K562 (cell line): ENCODE data around the gene EXOG. TPM values are rescaled to one million over a fixed set of nuclear protein-coding genes. Genes with fewer than 3 reads are reported as not detected.

Source experiments
- ATAC-seq: fragments of 200-7000 bp; cut with Tn5 transposase; 3 replicates; pipeline ENCODE4 v1.9.1; 2020; ENCODE audit warnings: moderate library complexity
- BruUV-seq: library from RNA; stranded (reverse); fragments of 400-500 nt; replicated peaks from 2 replicates; lab custom pipeline; 2021; lab: Mats Ljungman, UMichigan
- CTCF ChIA-PET: fragments of 300-600 bp; formaldehyde crosslinking; extraction: SDS; loops from one replicate; lab custom pipeline; 2021; ENCODE audit warnings: low intra/inter-chr PET ratio; lab: Yijun Ruan, JAX
- POLR2A ChIA-PET: fragments of 300-600, 350-650 bp; sonication (Branson Sonifier 250); formaldehyde crosslinking; extraction: SDS; loops from one replicate; lab custom pipeline; 2021; ENCODE audit warnings: antibody characterized with exemption, inconsistent platforms; lab: Yijun Ruan, JAX
- DNase-seq, 4 experiments: peaks; one replicate each; pipeline versions ENCODE4 v3.0.0 to v3.0.0-alpha.2; 2011 to 2018; ENCODE audit warnings: low spot score in 3 of 4, mixed read lengths in 3 of 4; ENCODE audit errors: extremely low read depth in 1 of 4
- FAIRE-seq: peaks from 2 replicates; lab custom pipeline; 2011; peaks lifted over from hg19 to GRCh38; lab: Jason Lieb, UNC
- H2AFZ ChIP-seq: 2 replicates; pipeline ENCODE4 v1.6.0; 2011; ENCODE audit warnings: low read depth, low read length, control low read depth, inconsistent platforms
- H3K27ac ChIP-seq: fragments of 200-600 bp; 3 replicates; pipeline ENCODE4 v1.8.0; 2011; ENCODE audit warnings: low read depth, mild to moderate bottlenecking, control low read depth, inconsistent platforms, low read length, moderate library complexity, mixed read lengths; ENCODE audit errors: extremely low read depth
- H3K27me3 ChIP-seq, 2 experiments: fragments of 300-600 bp in 1 of 2; 2 replicates in 1 of 2; 3 replicates in 1 of 2; pipeline versions ENCODE4 v1.6.0 to v1.8.0; 2011; ENCODE audit warnings: inconsistent platforms in 2 of 2, low read length in 2 of 2, mild to moderate bottlenecking in 1 of 2, mixed read lengths in 1 of 2, moderate library complexity in 1 of 2; ENCODE audit not compliant: control insufficient read depth in 2 of 2, insufficient read depth in 2 of 2
- H3K36me3 ChIP-seq: fragments of 300-600 bp; 3 replicates; pipeline ENCODE4 v1.8.0; 2011; ENCODE audit warnings: mild to moderate bottlenecking, low read length, inconsistent platforms; ENCODE audit not compliant: control insufficient read depth, insufficient read depth
- H3K4me1 ChIP-seq, 2 experiments: fragments of 200-600 bp in 1 of 2; replicated peaks in 1 of 2; 2 replicates in 1 of 2; 3 replicates in 1 of 2; pipeline versions ENCODE4 v1.5.1 to v1.8.0; 2011; ENCODE audit warnings: inconsistent platforms in 2 of 2, low read length in 2 of 2, mild to moderate bottlenecking in 1 of 2, mixed read lengths in 1 of 2, moderate library complexity in 1 of 2; ENCODE audit not compliant: control insufficient read depth in 2 of 2, insufficient read depth in 2 of 2
- H3K4me2 ChIP-seq: 2 replicates; pipeline ENCODE4 v1.6.1; 2011; ENCODE audit warnings: low read length, control low read depth, inconsistent platforms, mixed read lengths; ENCODE audit not compliant: insufficient read depth
- H3K4me3 ChIP-seq: fragments of 200-600 bp; sonication (generic), shearing (Covaris generic); 2 replicates; pipeline ENCODE4 v1.5.1; 2016; ENCODE audit warnings: control low read depth, inconsistent platforms
- H3K79me2 ChIP-seq: fragments of 200-600 bp; 3 replicates; pipeline ENCODE4 v1.8.0; 2011; ENCODE audit warnings: low read length, inconsistent platforms; ENCODE audit not compliant: control insufficient read depth, insufficient read depth
- H3K9ac ChIP-seq, 2 experiments: 2 replicates each; pipeline versions ENCODE4 v1.6.0 to v1.6.1; 2011; ENCODE audit warnings: low read depth in 2 of 2, low read length in 2 of 2, control low read depth in 1 of 2, inconsistent platforms in 1 of 2, mild to moderate bottlenecking in 1 of 2, mixed read lengths in 1 of 2; ENCODE audit not compliant: insufficient read depth in 1 of 2
- H3K9me1 ChIP-seq: one replicate; pipeline ENCODE4 v1.6.0; 2011; ENCODE audit warnings: inconsistent platforms, mild to moderate bottlenecking, low read length, moderate library complexity; ENCODE audit not compliant: control insufficient read depth, insufficient read depth
- H3K9me3 ChIP-seq: replicated peaks from 2 replicates; pipeline ENCODE4 v1.5.1; 2011; ENCODE audit warnings: low read depth, low read length, inconsistent platforms; ENCODE audit not compliant: control insufficient read depth, insufficient read depth
- H4K20me1 ChIP-seq: replicated peaks from 2 replicates; pipeline ENCODE4 v1.6.1; 2011; ENCODE audit warnings: low read length, inconsistent platforms, mixed read lengths; ENCODE audit not compliant: control insufficient read depth, insufficient read depth
- ARHGAP35 ChIP-seq: fragments of 450-650 bp; IDR thresholded peaks from 2 replicates; pipeline ENCODE4 v1.6.1; 2018; ENCODE audit not compliant: partially characterized antibody
- BRD4 ChIP-seq: fragments of 200-600 bp; sonication (generic); IDR thresholded peaks from 2 replicates; pipeline ENCODE4 v1.6.1; 2017; ENCODE audit warnings: inconsistent platforms
- CEBPG ChIP-seq, 3 experiments: fragments of 200-800 bp in 1 of 3; sonication (Bioruptor generic) in 1 of 3; sonication (generic) in 1 of 3; formaldehyde crosslinking in 1 of 3; IDR thresholded peaks in 2 of 3; conservative IDR thresholded peaks in 1 of 3; 2 replicates each; pipeline versions ENCODE4 v1.6.1 to v1.8.0; 2016 to 2022; ENCODE audit warnings: missing compliant biosample characterization in 2 of 3, missing genetic modification characterization in 2 of 3, mild to moderate bottlenecking in 1 of 3, missing genetic modification reagents in 1 of 3
- DMBX1 ChIP-seq: fragments of 250-450 bp; sonication (Bioruptor Pico); IDR thresholded peaks from 2 replicates; pipeline ENCODE4 v1.8.0; 2022; ENCODE audit warnings: inconsistent platforms, mild to moderate bottlenecking, moderate library complexity, borderline replicate concordance
- EGR1 ChIP-seq: fragments of 450-650 bp; conservative IDR thresholded peaks from 2 replicates; pipeline ENCODE4 v1.6.1; 2017; ENCODE audit warnings: mild to moderate bottlenecking
- KDM1A ChIP-seq, 2 experiments: fragments of 450-650 bp; IDR thresholded peaks; 2 replicates each; pipeline ENCODE4 v1.6.1; 2016; ENCODE audit warnings: mild to moderate bottlenecking in 2 of 2
- KDM4B ChIP-seq, 2 experiments: fragments of 450-650 bp in 1 of 2; sonication (generic) in 1 of 2; IDR thresholded peaks; 2 replicates each; pipeline ENCODE4 v1.6.1; 2016 to 2017; ENCODE audit warnings: borderline replicate concordance in 2 of 2, antibody characterized with exemption in 1 of 2, low read depth in 1 of 2, mild to moderate bottlenecking in 1 of 2
- NFE2L1 ChIP-seq: fragments of 450-650 bp; IDR thresholded peaks from 2 replicates; pipeline ENCODE4 v1.6.1; 2016; ENCODE audit warnings: missing genetic modification characterization, low read depth, mild to moderate bottlenecking, missing compliant biosample characterization, moderate library complexity, borderline replicate concordance
- NONO ChIP-seq, 2 experiments: fragments of 200-400 bp in 1 of 2; fragments of 450-650 bp in 1 of 2; formaldehyde crosslinking in 1 of 2; IDR thresholded peaks; 2 replicates each; pipeline ENCODE4 v1.6.1; 2017; ENCODE audit warnings: low read depth in 2 of 2, mild to moderate bottlenecking in 2 of 2, moderate library complexity in 2 of 2, low read length in 1 of 2
- PBX2 ChIP-seq, 2 experiments: IDR thresholded peaks in 1 of 2; conservative IDR thresholded peaks in 1 of 2; 2 replicates each; pipeline ENCODE4 v1.6.1; 2016; ENCODE audit warnings: low read depth in 2 of 2, mild to moderate bottlenecking in 1 of 2, missing compliant biosample characterization in 1 of 2, missing genetic modification characterization in 1 of 2, moderate library complexity in 1 of 2
- POLR2A ChIP-seq: fragments of 450-650 bp; conservative IDR thresholded peaks from 2 replicates; pipeline ENCODE4 v1.6.1; 2016
- STAG1 ChIP-seq: sonication (generic); formaldehyde crosslinking; IDR thresholded peaks from 2 replicates; pipeline ENCODE4 v1.5.0; 2020; ENCODE audit warnings: missing genetic modification reagents, borderline replicate concordance
- TBL1XR1 ChIP-seq, 2 experiments: IDR thresholded peaks; 2 replicates each; pipeline ENCODE4 v1.6.1; 2012; ENCODE audit warnings: improper control_type of control experiment in 2 of 2, low read length in 2 of 2, mild to moderate bottlenecking in 1 of 2
- U2AF2 ChIP-seq: fragments of 200-400 bp; formaldehyde crosslinking; optimal IDR thresholded peaks from 2 replicates; pipeline ENCODE3; 2017; ENCODE audit warnings: low read depth, mild to moderate bottlenecking, low read length
- ZNF146 ChIP-seq: IDR thresholded peaks from one replicate; pipeline ENCODE4 v1.6.1; 2018; ENCODE audit warnings: missing compliant biosample characterization; ENCODE audit not compliant: unreplicated experiment
- ZNF717 ChIP-seq: fragments of 250-450 bp; sonication (Bioruptor Pico); IDR thresholded peaks from 2 replicates; pipeline ENCODE4 v1.5.0; 2021
- ZNF830 ChIP-seq: fragments of 250-450 bp; sonication (Bioruptor Pico); IDR thresholded peaks from 2 replicates; pipeline ENCODE4 v1.5.0; 2021; ENCODE audit warnings: mild to moderate bottlenecking
- WGBS: fragments of 100-300 bp; shearing (Covaris generic); methylation state at CpG from one replicate; pipeline ENCODE4 v1.1.6; 2016; ENCODE audit warnings: low coverage, mixed read lengths; ENCODE audit not compliant: insufficient coverage; ENCODE audit errors: missing lambda C conversion rate; 5-methylcytosine and 5-hydroxymethylcytosine counted together
- in situ Hi-C: fragments of 300-500 bp; cut with MboI; formaldehyde crosslinking; loops from 4 replicates; pipeline ENCODE4 v1.15.0; 2018; ENCODE audit warnings: inconsistent platforms, mixed read lengths
- intact Hi-C: fragments of 100-400 bp; cut with micrococcal nuclease; formaldehyde crosslinking; loops from 2 replicates; pipeline ENCODE4 v1.14.2; 2022
- polyA plus RNA-seq, 8 experiments: library from polyadenylated mRNA; depleted of rRNA in 4 of 8; stranded (reverse) in 5 of 8; unstranded in 3 of 8; fragments of >200 nt; fragmentation: Nextera tagmentation in 2 of 8; fragmentation: Illumina TruSeq in 1 of 8; extraction: Ambion mirVana in 2 of 8; extraction: Trizol in 1 of 8; gene quantifications; 2 replicates each; pipeline versions ENCODE4 v1.2.1 to v1.2.3, GENCODE V29; 2011 to 2014; ENCODE audit warnings: inconsistent platforms in 1 of 8, missing spikeins in 1 of 8
- total RNA-seq, 7 experiments: library from RNA; depleted of rRNA in 6 of 7; stranded (reverse); fragments of >200 nt in 6 of 7; fragmentation: Illumina TruSeq in 2 of 7; extraction: Trizol in 2 of 7; gene quantifications; 2 replicates each; pipeline versions ENCODE4 v1.2.1 to v1.2.3, GENCODE V29; 2011 to 2021; ENCODE audit warnings: low replicate concordance in 1 of 7
- TF ChIP-seq, protein P1 (sequence below): fragments of 250-450 bp; sonication (Bioruptor Pico); IDR thresholded peaks from 2 replicates; pipeline ENCODE4 v1.8.0; 2022; ENCODE audit warnings: moderate library complexity, mild to moderate bottlenecking, inconsistent platforms

The EXOG gene
- total and polyA plus RNA-seq, 9 of the 15 experiments (the other 6 are each of a cell fraction or from before 2014, with no cell fraction given): 10.8 to 21.7 (median 14.8) TPM

DNA sequence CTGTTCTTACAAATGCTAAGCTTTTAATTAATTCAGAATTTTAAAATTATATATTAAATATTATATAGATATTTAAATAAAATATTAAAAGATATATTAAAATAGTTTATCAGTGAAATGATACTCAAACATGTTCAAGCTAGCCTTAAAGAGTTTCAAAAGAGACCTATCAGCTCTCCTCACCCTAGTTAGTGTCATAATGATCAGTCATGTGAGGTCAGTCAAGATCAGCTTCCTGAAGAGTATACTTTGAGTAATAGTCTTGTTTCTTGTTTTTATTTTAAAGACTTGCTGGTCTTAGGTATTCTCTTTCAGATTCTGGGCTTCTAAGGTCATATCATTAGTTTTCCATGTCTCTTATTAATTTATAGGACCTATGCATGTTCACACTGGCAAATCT lies 14.5 kb downstream of the EXOG start:
- POLR2A ChIA-PET: interaction anchor here (0.8 to 1.6 kb wide), 4 partner anchors 8 to 20 kb away, joined by 3 to 6 read pairs (median 4); partner anchors contain the start of gene EXOG
- no peak for DNase-seq
- in situ Hi-C loops: no loop called here

DNA sequence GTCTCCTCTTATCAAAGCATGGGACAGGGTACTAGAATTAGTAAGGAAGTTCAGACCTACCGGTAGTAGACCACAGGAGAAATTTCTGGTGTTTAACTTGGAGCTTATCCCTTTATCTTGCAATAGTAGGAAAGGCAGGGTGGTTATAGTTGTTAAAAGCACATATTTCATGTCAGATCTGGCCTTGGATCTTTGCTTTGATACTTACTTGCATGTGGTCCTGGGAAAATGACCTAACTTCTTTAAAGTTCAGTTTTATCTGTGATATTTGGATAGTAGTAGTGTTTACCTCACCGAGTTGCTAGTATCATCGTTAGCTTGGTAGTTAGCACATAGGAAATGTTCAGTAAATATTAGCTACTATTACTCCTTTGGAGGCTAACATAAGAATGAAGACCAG lies 15.4 kb downstream of the EXOG start:
- H3K4me3 ChIP-seq: no peak overlapping the region
- ATAC-seq (no peak), DNase-seq (no peak), FAIRE-seq (no peak)
- H3K27me3 ChIP-seq: no peaks in the 10 kb centered on the region
- in situ Hi-C loops: no loop called here
- no peak overlapping the region for H3K4me2 ChIP-seq
- H3K36me3 ChIP-seq: peaks cover 24% of the 10 kb centered on the region
- no peaks in the 10 kb centered on the region for H3K9me3 ChIP-seq
- no peak overlapping the region for H3K9ac ChIP-seq
- no peak overlapping the region for H3K27ac ChIP-seq
- no peak overlapping the region for H2AFZ ChIP-seq
- ChIA-PET POLR2A (interaction anchor here (1.0 to 1.1 kb wide), 2 partner anchors 21 to 102 kb away, joined by 3 to 5 read pairs; no protein-coding TSS in a partner anchor), CTCF (no interaction called here)
- no peaks in the 10 kb centered on the region for H3K9me1 ChIP-seq
- BruUV-seq: no TSS peak
- intact Hi-C loops: no loop called here
- 45% methylated on average over 3 of the region's 3 CpGs for WGBS
- H4K20me1 ChIP-seq: no peaks in the 10 kb centered on the region
- H3K79me2 ChIP-seq: no peaks in the 10 kb centered on the region
- no peaks in the 10 kb centered on the region for H3K4me1 ChIP-seq
- TF ChIP-seq CEBPG (CRISPR knock-in tag; IDR thresholded peaks at IDR 0.05) (no peak), CEBPG (tag; conservative IDR thresholded peaks at IDR 0.05 in 1 of 2, IDR thresholded peaks at IDR 0.05 in 1 of 2) (0 out of 4 replicates have a peak, but pooled peaks of 1 of the 2 experiments have one; percentile 10), BRD4 (no peak), PBX2 (CRISPR knock-in tag; IDR thresholded peaks at IDR 0.05; ENCODE audit: low read depth) (no peak), PBX2 (tag; conservative IDR thresholded peaks at IDR 0.05; ENCODE audit: low read depth) (0 out of 2 replicates have a peak, but pooled peaks have one; percentile 36), NONO (IDR thresholded peaks at IDR 0.05; ENCODE audit: low read depth in 2 of 2, low read length in 1 of 2) (no peak), ZNF830 (CRISPR knock-in tag) (no peak)

More for the DNA sequence above, 14.5 kb downstream of the EXOG start:
- no peaks in the 10 kb centered on the region for H4K20me1 ChIP-seq
- no peak overlapping the region for H2AFZ ChIP-seq
- no peak overlapping the region for H3K27ac ChIP-seq
- no TSS peak for BruUV-seq
- no peaks in the 10 kb centered on the region for H3K9me3 ChIP-seq
- no peaks in the 10 kb centered on the region for H3K79me2 ChIP-seq
- no peaks in the 10 kb centered on the region for H3K4me1 ChIP-seq
- no peak overlapping the region for H3K9ac ChIP-seq
- no peaks in the 10 kb centered on the region for H3K9me1 ChIP-seq
- CTCF ChIA-PET: no interaction called here
- FAIRE-seq: no peak
- TF ChIP-seq KDM1A (IDR thresholded peaks at IDR 0.05): no peak
- no peak for TF ChIP-seq DMBX1
- TF ChIP-seq NFE2L1 (tag): no peak
- TF ChIP-seq POLR2A: no peak
- TF ChIP-seq U2AF2: no peak
- TF ChIP-seq, protein P1, sequence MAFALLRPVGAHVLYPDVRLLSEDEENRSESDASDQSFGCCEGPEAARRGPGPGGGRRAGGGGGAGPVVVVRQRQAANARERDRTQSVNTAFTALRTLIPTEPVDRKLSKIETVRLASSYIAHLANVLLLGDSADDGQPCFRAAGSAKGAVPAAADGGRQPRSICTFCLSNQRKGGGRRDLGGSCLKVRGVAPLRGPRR (CRISPR knock-in tag): no peak
- TF ChIP-seq ZNF146 (CRISPR knock-in tag): no peak
- no peak for TF ChIP-seq ARHGAP35
- TF ChIP-seq KDM4B (IDR thresholded peaks at IDR 0.05; ENCODE audit: borderline replicate concordance in 2 of 2, low read depth in 1 of 2): no peak
- TF ChIP-seq TBL1XR1 (IDR thresholded peaks at IDR 0.05; ENCODE audit: low read length in 2 of 2): no peak
- TF ChIP-seq ZNF717 (CRISPR knock-in tag): no peak
- TF ChIP-seq EGR1: no peak
- TF ChIP-seq STAG1 (CRISPR knock-in tag): no peak
- TF ChIP-seq, all 486 proteins: peak for 0
- H3K27me3 ChIP-seq: no peaks in the 10 kb centered on the region
- H3K4me2 ChIP-seq: no peak overlapping the region
- H3K36me3 ChIP-seq: peaks cover 24% of the 10 kb centered on the region
- H3K4me3 ChIP-seq: no peak overlapping the region
- intact Hi-C loops: no loop called here
- no peak for ATAC-seq
